Left lung (tissue), 10 donors: Measurements from ENCODE around the gene ASCC3. TPM values are rescaled to one million over a fixed set of nuclear protein-coding genes. Genes with fewer than 3 reads are reported as not detected.

ENCODE experiments used
- ATAC-seq: fragments of 200-7000 bp; cut with Tn5 transposase; one replicate; pipeline ENCODE4 v1.9.1; 2020; ENCODE audit warnings: moderate library complexity
- DNase-seq, 4 donors: peaks; one replicate each; pipeline ENCODE4 v3.0.0-alpha.2; 2013 to 2020
- H3K27ac ChIP-seq, 2 donors: fragments of 200-600 bp; sonication (generic) in 1 of 2; one replicate each; pipeline versions ENCODE4 v1.5.0 to v1.8.0; 2020 to 2021
- H3K27me3 ChIP-seq, 2 donors: fragments of 200-600 bp; sonication (generic) in 1 of 2; one replicate each; pipeline versions ENCODE4 v1.5.0 to v1.8.0; 2020 to 2021
- H3K36me3 ChIP-seq, 2 donors: fragments of 200-600 bp; sonication (generic) in 1 of 2; one replicate each; pipeline versions ENCODE4 v1.5.0 to v1.8.0; 2020 to 2021
- H3K4me1 ChIP-seq, 2 donors: fragments of 200-600 bp; one replicate each; pipeline ENCODE4 v1.8.0; 2021
- H3K4me3 ChIP-seq, 2 donors: fragments of 200-600 bp; sonication (generic) in 1 of 2; one replicate each; pipeline versions ENCODE4 v1.5.0 to v1.8.0; 2020 to 2021; ENCODE audit warnings: mild to moderate bottlenecking in 1 of 2
- H3K9me3 ChIP-seq, 2 donors: fragments of 200-600 bp; sonication (generic) in 1 of 2; one replicate each; pipeline versions ENCODE4 v1.5.0 to v1.8.0; 2020 to 2021
- intact Hi-C, 2 donors: fragments of 100-400 bp; cut with DNase I; formaldehyde crosslinking; loops; one replicate each; pipeline versions ENCODE4 v1.11.2 to v1.14.2; 2022
- polyA plus RNA-seq, 6 donors: library from polyadenylated mRNA; unstranded; fragments of 120-200 nt; gene quantifications; one replicate each; pipeline ENCODE4 v1.2.1, GENCODE V29; 2013; ENCODE audit not compliant: insufficient read length in 6 of 6
- total RNA-seq, 2 donors: library from RNA; stranded (reverse); fragmentation: NEBNext Ultra II Directional; extraction: Animal tissue kit (Norgen Biotek cat#: 25700); gene quantifications; one replicate each; pipeline ENCODE4 v1.2.1, GENCODE V29; 2021
- TF ChIP-seq, protein P1 (sequence below), 2 donors: fragments of 200-600 bp; sonication (generic) in 1 of 2; IDR thresholded peaks; one replicate each; pipeline versions ENCODE4 v1.5.0 to v1.8.0; 2021; ENCODE audit warnings: antibody characterized with exemption in 2 of 2
- donor health status: DM: no; HTN: yes; CAD: no.
- donor health status: DM: no; HTN: no; CAD: no.

The ASCC3 gene
- total and polyA plus RNA-seq, 8 donors = 20.6 to 43.2 (median 23.4) TPM

DNA sequence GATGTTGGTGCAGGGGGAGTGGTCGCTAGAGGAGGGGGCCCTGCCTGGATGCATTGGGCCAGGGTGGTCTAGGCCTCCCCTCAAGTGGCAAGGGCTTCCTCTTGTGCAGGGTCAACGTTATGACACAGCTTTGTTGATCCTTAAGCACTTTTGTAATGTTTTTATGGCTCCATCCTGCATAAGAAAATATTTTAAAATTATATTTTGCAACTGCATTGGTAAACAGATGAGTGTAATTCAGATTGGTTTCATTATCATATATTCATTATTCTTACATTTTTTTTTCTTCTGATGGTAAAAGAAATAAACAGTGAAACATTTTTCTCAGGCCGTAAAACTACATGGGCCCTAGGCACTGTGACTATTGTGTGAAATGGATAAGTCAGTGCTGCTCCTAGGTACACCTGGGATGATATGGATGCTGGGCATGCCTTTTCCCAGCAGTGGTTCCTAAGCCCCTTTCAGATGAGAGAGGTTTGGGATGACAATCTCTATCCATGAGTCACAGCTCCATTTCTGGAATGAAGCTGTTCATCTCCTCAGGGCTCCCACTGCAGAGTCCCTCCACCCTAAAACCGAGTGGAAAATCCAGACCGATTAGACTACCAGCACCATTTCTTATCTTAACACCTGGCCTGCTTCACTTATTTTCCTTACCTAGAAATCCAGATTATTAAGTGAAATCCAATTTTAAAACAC is 410.6 kb downstream of the ASCC3 start:
- DNase-seq (no peak), ATAC-seq (no peak)
- peaks cover 81% of the 10 kb centered on the region in 2 donors for H3K27me3 ChIP-seq
- TF ChIP-seq, protein P1, sequence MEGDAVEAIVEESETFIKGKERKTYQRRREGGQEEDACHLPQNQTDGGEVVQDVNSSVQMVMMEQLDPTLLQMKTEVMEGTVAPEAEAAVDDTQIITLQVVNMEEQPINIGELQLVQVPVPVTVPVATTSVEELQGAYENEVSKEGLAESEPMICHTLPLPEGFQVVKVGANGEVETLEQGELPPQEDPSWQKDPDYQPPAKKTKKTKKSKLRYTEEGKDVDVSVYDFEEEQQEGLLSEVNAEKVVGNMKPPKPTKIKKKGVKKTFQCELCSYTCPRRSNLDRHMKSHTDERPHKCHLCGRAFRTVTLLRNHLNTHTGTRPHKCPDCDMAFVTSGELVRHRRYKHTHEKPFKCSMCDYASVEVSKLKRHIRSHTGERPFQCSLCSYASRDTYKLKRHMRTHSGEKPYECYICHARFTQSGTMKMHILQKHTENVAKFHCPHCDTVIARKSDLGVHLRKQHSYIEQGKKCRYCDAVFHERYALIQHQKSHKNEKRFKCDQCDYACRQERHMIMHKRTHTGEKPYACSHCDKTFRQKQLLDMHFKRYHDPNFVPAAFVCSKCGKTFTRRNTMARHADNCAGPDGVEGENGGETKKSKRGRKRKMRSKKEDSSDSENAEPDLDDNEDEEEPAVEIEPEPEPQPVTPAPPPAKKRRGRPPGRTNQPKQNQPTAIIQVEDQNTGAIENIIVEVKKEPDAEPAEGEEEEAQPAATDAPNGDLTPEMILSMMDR (IDR thresholded peaks at IDR 0.05) = no peak
- no peaks in the 10 kb centered on the region for H3K4me1 ChIP-seq
- H3K27ac ChIP-seq = no peak overlapping the region
- no peaks in the 10 kb centered on the region for H3K9me3 ChIP-seq
- intact Hi-C loops = no loop called here
- no peak overlapping the region for H3K4me3 ChIP-seq
- H3K36me3 ChIP-seq = no peaks in the 10 kb centered on the region

DNA sequence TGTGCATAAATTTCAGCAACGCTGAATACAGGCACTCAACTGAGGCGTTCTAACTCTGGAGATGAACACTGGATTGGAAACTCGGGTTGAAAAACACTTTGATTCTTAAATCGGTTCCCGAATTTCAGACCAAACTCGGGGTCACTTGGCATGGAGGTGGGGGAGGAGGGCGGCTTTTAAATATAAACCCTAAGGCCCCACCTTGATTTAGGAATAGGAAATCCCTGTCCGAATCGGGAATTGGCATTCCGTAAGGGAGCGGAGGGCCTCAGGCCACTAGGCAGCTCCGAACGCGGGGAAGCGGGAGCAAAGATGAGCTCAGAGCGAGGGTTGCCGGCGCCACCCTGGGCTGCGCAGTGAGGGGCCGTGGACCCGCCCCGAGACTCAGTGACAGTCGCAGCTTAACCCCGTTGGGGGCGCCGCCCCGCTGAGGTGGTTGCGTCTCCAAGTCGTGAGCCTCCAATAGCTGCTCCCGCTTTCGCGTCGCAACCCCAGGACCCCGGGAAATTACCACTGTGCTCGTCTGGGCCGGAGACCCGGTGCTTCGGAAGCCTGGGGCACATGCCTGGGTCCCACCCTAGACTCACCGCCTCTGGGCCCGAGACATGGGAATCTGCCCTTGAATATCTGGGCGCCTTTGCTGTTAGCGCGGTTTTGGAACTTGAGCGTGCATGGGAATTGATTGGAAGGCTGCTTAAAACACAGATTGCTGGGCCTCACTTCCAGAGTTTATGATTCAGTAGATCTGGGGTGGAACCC is 411.8 kb downstream of the ASCC3 start:
- ATAC-seq = no peak
- no peak overlapping the region for H3K4me3 ChIP-seq
- H3K9me3 ChIP-seq = no peaks in the 10 kb centered on the region
- peaks cover 0 to 10% of the 10 kb centered on the region in 2 donors for H3K4me1 ChIP-seq
- peaks cover 92 to 93% of the 10 kb centered on the region in 2 donors for H3K27me3 ChIP-seq
- intact Hi-C loops = no loop called here
- H3K36me3 ChIP-seq = no peaks in the 10 kb centered on the region
- TF ChIP-seq, protein P1 (IDR thresholded peaks at IDR 0.05) = no peak
- DNase-seq = no peak
- no peak overlapping the region for H3K27ac ChIP-seq

DNA sequence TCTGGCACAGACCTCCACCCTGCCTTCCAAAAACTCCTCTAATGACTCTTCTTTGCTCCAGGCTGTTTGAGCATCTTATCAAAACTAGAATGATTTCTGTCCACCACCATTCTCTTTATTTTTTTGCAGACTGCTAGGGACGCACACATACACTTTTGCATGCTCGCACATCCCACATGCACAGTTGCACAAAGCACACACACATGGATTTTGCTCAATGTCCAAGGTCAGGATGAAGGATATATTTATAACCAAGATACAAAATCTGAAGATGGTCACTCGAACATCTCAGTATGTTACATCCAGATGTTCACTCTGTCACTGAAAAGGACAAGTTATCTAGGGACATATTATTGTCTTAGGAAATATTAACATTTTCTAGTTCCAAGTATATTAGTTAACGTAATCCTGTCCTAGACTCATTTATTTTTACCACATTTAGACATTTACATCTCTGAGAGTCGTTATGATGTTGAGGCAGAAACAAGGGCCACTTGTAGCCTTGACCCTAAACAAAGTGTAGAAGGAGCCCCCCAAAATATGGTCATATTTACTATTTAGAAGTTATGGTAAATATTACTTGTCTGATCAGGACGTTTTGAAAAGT is 413.0 kb downstream of the ASCC3 start:
- Histone ChIP-seq H3K4me1 (peaks cover 0 to 11% of the 10 kb centered on the region in 2 donors), H3K27me3 (peaks cover 93 to 100% of the 10 kb centered on the region in 2 donors), H3K27ac (no peak overlapping the region), H3K9me3 (no peaks in the 10 kb centered on the region), H3K36me3 (no peaks in the 10 kb centered on the region), H3K4me3 (no peak overlapping the region)
- TF ChIP-seq, protein P1 (IDR thresholded peaks at IDR 0.05) = no peak
- intact Hi-C loops = no loop called here
- ATAC-seq (no peak), DNase-seq (no peak)

DNA sequence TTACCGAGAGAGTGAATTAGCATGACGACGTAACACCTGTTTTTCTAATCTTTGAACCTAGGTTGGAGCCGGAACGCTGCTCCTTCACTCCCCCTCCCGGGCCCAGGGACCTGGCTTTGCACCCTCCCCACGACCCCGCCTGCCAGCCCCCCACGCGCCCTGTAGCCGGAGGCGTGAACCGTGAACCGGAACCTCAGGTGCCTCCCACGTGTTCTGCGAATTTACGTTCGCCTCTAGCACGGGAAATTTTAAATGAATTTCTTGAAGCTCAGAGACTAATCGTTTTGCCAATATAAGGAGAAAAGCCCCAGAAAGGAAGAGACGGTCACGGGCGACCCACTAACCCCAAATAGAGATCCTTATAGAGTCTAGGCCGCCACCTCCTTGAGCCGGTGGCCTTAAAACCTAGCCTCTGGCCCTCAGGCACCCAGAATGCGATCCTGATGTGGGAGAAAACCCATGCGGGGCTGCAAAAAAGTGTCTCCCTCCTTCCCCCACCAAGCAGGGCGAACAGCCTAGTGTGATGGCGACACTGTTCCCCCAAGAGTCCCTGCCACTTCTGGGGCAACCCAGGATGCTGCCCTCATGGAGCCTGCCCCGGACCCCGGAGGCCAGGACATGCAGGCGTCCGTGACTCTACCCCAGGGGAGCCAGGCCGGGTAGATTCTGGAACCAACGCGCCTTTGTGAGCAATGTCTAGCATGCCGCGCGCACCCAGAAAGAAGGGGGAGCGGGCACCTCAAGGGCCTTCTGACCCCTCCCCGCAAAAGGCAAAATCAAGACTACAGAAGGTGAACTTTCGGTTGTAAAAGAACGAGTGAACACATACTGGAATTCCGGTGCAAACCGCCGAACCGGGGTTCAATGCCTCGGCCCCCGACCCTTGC is 413.8 kb downstream of the ASCC3 start:
- intact Hi-C loops = no loop called here
- no peak for ATAC-seq
- H3K27me3 ChIP-seq = peaks cover 99 to 100% of the 10 kb centered on the region in 2 donors
- H3K9me3 ChIP-seq = no peaks in the 10 kb centered on the region
- H3K4me1 ChIP-seq = peaks cover 0 to 11% of the 10 kb centered on the region in 2 donors
- TF ChIP-seq, protein P1 (IDR thresholded peaks at IDR 0.05) = no peak
- no peak overlapping the region for H3K4me3 ChIP-seq
- no peak for DNase-seq
- no peak overlapping the region for H3K27ac ChIP-seq
- no peaks in the 10 kb centered on the region for H3K36me3 ChIP-seq
